Measurements from ENCODE around the gene SPINT1. TPM values are rescaled to one million over a fixed set of nuclear protein-coding genes. Genes with fewer than 3 reads are reported as not detected.

SPINT1 gene, protein sequence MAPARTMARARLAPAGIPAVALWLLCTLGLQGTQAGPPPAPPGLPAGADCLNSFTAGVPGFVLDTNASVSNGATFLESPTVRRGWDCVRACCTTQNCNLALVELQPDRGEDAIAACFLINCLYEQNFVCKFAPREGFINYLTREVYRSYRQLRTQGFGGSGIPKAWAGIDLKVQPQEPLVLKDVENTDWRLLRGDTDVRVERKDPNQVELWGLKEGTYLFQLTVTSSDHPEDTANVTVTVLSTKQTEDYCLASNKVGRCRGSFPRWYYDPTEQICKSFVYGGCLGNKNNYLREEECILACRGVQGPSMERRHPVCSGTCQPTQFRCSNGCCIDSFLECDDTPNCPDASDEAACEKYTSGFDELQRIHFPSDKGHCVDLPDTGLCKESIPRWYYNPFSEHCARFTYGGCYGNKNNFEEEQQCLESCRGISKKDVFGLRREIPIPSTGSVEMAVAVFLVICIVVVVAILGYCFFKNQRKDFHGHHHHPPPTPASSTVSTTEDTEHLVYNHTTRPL
- 1 to 10 TPM; 4.3 to 6.8 TPM for total RNA-seq

DNA sequence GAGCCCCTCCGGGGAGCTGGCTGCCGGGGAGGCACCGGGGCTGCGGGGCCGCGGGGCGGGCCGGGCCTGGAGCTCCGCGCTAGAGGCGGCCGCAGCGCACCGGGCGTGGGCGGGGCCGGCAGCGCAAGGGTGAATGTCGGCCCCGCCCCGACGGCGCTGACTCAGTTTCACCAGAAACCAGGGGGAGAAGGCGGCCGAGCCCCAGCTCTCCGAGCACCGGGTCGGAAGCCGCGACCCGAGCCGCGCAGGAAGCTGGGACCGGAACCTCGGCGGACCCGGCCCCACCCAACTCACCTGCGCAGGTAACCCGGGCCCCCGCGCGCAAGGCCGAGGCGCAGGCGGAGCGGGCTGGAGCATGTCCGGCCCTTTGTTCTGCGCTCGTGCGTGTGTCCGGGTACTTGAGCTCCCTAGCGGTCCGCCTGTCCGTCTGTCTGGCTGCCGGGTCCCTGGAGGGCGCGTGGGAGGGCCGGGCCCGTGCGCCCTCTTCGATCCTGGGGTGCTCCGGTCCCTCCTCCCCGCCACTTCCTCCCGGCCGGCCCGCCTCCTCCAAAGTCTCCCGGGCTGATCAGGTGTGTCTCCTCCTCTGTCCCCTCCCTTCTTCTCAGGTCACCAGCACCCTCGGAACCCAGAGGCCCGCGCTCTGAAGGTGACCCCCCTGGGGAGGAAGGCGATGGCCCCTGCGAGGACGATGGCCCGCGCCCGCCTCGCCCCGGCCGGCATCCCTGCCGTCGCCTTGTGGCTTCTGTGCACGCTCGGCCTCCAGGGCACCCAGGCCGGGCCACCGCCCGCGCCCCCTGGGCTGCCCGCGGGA is at the start of gene SPINT1:
Gene SPINT1 (plus strand): TSS at position 164 of the 811 bp plus-strand sequence. CDS start 507 bp downstream, at position 671.

DNA sequence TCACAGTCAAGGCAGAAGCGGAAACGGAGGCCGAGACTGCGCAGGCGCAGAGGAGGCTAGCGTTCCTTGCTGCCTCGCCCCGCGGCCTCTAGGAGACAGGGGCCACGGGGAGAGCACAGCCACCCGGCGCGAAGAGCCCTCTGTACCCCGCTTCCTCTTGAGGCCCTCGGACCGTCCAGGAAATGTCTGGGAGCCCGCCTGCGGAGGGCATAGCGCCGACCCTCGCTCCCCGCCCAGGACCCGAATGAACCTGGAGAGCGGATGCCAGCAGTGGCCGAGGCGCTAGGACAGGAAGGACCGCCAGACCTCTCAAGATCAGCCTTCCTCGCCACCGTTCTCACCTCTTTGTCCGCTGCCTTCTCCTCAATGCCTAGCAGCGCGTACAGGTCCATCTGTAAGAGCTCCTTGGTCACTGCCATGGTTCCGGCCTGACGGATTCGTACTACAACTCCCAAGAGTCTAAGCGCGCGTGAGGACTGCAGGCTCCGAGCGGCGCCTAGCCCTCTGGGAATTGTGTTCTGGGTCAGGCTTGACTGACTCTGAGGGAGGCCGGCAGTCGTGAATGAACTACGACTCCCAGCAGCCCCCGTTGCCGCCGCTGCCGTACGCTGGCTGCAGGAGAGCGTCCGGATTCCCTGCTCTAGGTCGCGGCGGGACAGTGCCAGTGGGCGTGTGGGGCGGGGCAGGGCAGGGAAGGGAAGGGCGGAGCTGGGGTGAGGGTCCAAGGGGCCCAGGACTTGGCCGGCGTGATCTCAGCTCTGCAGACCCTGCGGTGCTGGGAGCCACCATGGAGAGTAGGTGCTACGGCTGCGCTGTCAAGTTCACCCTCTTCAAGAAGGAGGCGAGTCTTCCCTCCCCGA is 36.6 kb upstream of the SPINT1 start, which contains the start of the genes DNAJC17 and ZFYVE19:
Gene DNAJC17 (minus strand): TSS at position 446 of the 860 bp plus-strand sequence. CDS start 27 bp downstream, at position 419.
Gene ZFYVE19 (plus strand): TSS at position 62 of the 860 bp plus-strand sequence. CDS start 501 bp downstream, at position 563.

DNA sequence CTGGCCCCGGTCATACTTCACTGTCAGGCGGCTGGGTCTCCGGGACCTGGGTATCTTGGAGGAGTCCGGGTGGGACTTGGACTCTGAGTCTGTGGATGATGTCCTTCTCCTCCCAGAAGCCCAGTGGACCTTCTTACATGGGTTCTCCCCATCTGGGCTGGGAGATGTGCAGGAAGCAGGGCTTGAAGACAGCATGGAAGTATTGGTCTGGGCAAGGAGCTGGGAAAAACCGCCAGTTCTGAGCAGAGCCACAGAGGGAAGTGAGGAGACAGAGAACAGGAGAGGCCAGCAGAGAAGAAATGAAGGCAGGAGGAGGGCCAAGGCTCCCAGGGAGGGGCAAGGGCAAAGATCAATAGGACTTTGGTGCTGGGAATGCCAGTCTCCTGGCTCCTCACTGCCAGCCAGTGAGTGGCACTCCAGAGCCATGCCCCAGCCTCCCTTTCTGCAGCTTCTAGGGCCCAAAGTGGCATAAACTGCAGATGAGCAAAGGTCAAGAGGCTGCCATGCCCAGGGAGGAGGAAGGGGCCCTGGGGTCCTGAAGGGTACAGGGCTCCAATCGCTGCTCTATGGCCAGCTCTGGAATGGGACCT is 15.3 kb upstream of the SPINT1 start, which contains the start of gene PPP1R14D:
Gene PPP1R14D (minus strand): TSS at position 262 of the 590 bp plus-strand sequence. CDS start 67 bp downstream, at position 195.

DNA sequence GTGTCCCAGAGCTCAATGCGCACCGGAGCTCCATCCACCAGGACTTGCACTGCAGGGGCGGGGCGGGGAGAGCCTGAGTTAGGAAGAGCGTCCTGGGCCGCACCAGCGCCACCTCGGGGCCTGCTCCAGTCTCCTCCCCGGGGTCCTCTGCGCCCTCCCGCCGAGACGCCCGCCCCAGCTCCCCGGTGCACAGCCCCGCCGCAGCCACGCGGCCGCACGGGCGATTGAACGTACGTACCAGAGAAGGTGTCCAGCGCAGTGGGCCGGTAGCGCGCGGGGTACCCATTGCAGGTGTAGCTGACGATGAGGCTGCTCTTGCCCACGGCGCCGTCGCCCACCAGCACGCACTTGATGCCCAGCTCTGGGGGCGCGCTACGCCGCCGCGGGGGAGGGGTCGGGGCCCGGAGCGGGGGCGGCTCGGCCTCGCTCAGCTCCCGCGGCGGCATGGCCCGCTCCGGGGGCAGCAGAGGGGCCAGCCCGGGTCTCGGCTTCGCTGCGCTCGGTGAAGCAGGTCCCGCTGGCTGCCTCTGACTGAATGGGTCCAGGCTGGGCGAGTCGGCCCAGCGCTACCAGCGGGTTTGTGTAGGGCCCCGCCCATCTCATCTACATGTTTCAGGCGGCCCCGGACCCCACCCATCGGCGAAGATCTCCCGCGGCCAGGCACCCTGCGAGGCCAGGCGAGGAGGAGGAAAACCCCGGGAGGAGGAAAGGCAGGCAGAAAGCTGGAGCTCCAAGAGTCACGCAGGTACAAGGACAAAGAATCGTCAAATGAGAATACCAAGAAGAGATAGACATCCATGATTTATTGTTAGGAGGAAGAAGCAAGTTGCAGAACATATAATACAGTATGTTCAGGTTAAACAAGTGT is 30.1 kb downstream of the SPINT1 start, which contains the start of gene RHOV:
Gene RHOV (minus strand): TSS at position 541 of the 868 bp plus-strand sequence. CDS start 95 bp downstream, at position 446.

DNA sequence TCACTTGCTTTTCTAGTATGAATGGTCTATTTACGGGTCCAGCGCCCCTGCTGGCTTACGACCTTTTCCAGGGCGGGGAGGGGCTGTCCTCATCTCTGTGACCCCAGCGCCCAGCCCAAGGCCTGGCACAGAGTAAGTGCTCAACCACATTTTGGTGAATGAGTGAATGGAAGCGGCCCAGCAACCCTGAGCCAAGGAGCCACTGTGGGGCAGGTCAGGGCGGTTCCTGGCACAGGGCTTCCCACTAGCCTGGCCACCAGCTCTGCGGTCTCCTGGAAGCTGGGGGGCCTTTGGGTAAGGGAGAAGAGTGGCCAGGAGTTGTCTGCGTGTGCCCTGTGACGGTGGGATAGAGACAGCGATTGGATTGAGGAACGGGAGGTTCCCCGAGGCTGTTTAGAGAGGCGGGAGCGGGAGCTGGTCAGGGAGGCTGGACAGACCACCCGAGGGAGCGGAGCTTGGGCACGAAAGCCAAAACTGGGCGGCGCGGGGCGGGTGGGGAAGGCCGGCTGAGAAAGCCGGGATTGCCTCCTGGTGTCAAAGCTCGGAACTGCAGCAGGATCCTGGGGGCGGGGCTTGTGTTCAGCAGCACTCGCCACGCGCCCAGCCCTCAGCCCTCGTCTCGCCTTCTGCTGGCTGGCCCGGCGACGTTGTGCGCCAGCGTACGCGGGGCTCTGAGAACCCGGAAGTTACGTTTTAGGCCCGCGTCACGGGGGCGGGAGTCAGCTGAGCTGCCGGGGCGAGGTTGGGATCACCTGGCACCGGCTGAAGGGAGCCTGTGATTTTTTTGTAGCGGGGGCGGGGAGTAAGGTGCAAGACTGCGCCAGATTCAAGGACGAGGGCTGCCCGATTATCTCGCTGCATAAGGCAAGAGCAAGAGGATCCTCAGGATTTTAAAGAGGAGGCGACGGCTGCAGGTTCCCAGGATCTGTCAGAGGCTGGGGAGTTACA is 50.2 kb downstream of the SPINT1 start, which contains the start of gene VPS18:
Gene VPS18 (plus strand): TSS at position 718 of the 948 bp plus-strand sequence. CDS start 319 bp downstream, outside the sequence.

Other genes starting within 250 kb of the SPINT1 start
- gene KNL1, start 249.8 kb upstream of the SPINT1 start, total RNA-seq: 10 to 100 TPM; 40.6 to 44.1 TPM
- gene RAD51, start 148.9 kb upstream of the SPINT1 start, total RNA-seq: 10 to 100 TPM; 44.5 to 48.6 TPM
- gene RMDN3, start 88.8 kb upstream of the SPINT1 start, total RNA-seq: 10 to 100 TPM; 28.4 to 30.3 TPM
- gene GCHFR, start 80.0 kb upstream of the SPINT1 start, total RNA-seq: 10 to 100 TPM; 47.0 to 47.9 TPM
- 1 to 10 TPM; 1.5 to 1.8 TPM for gene C15orf62, start 74.1 kb upstream of the SPINT1 start, total RNA-seq
- 10 to 100 TPM; 27.2 to 27.9 TPM for gene ZFYVE19, start 37.0 kb upstream of the SPINT1 start, total RNA-seq
- gene DNAJC17, start 36.6 kb upstream of the SPINT1 start, total RNA-seq: 10 to 100 TPM; 43.8 to 44.3 TPM
- not detected for gene PPP1R14D, start 15.3 kb upstream of the SPINT1 start, total RNA-seq
- not detected for gene RHOV, start 30.2 kb downstream of the SPINT1 start, total RNA-seq
- gene VPS18, start 50.4 kb downstream of the SPINT1 start, total RNA-seq: 10 to 100 TPM; 15.1 to 15.4 TPM
- not detected for gene DLL4, start 85.3 kb downstream of the SPINT1 start, total RNA-seq
- 1 to 10 TPM; 5.9 to 7.3 TPM for gene CHAC1, start 109.4 kb downstream of the SPINT1 start, total RNA-seq

Data from activated naive CD4-positive, alpha-beta T cell treated with anti-CD3 and anti-CD28 coated beads, Interleukin-2, amount 10 ng/mL, durations not matched to agents 5 hours and 36 hours (primary cell).